GM12878 (cell line): ENCODE results near the gene OCA2. TPM values are rescaled to one million over a fixed set of nuclear protein-coding genes. Genes with fewer than 3 reads are reported as not detected.

Source experiments
- ATAC-seq: fragments of 200-7000 bp; cut with Tn5 transposase; 3 replicates; pipeline ENCODE4 v1.9.1; 2020; ENCODE audit warnings: mild to moderate bottlenecking, moderate library complexity
- BruUV-seq: library from RNA; stranded (reverse); fragments of 400-500 nt; replicated peaks from 2 replicates; lab custom pipeline; 2021; lab: Mats Ljungman, UMichigan
- CTCF ChIA-PET: fragments of 300-600 bp; sonication (Branson Sonifier 250); formaldehyde crosslinking; extraction: SDS; loops from one replicate; lab custom pipeline; 2021; ENCODE audit warnings: inconsistent platforms; lab: Yijun Ruan, JAX
- POLR2A ChIA-PET: fragments of 350-600 bp; formaldehyde crosslinking; extraction: SDS; loops from one replicate; lab custom pipeline; 2021; ENCODE audit warnings: inconsistent platforms; lab: Charles Lee
- RAD21 ChIA-PET: fragments of 300-600 bp; sonication (Branson Sonifier 250); formaldehyde crosslinking; loops from one replicate; lab custom pipeline; 2023; ENCODE audit warnings: antibody characterized with exemption; ENCODE audit not compliant: unreplicated experiment; lab: Charles Lee
- SMC1A ChIA-PET: fragments of 300-600 bp; sonication (Branson Sonifier 250); formaldehyde crosslinking; loops from one replicate; lab custom pipeline; 2023; ENCODE audit not compliant: unreplicated experiment, uncharacterized antibody; lab: Charles Lee
- DNase-seq: peaks from one replicate; pipeline ENCODE4 v3.0.0-alpha.2; 2011; ENCODE audit warnings: low read depth, low spot score
- FAIRE-seq: peaks from 3 replicates; lab custom pipeline; 2011; peaks lifted over from hg19 to GRCh38; lab: Jason Lieb, UNC
- H2AFZ ChIP-seq: 2 replicates; pipeline ENCODE4 v1.6.0; 2011; ENCODE audit warnings: low read depth, low read length, control low read depth; ENCODE audit not compliant: control insufficient read depth
- H3K27ac ChIP-seq: 2 replicates; pipeline ENCODE4 v1.5.1; 2011; ENCODE audit warnings: control low read depth; ENCODE audit not compliant: control insufficient read depth, insufficient read depth
- H3K27me3 ChIP-seq, 2 experiments: replicated peaks in 1 of 2; 2 replicates each; pipeline versions ENCODE4 v1.6.0 to v1.6.1; 2011; ENCODE audit warnings: low read length in 1 of 2; ENCODE audit not compliant: control insufficient read depth in 2 of 2, insufficient read depth in 2 of 2
- H3K36me3 ChIP-seq, 2 experiments: 2 replicates each; pipeline ENCODE4 v1.5.1; 2011; ENCODE audit warnings: low read length in 1 of 2; ENCODE audit not compliant: control insufficient read depth in 2 of 2, insufficient read depth in 2 of 2
- H3K4me1 ChIP-seq: 2 replicates; pipeline ENCODE4 v1.6.1; 2011; ENCODE audit warnings: mild to moderate bottlenecking, low read length, moderate library complexity, mixed read lengths; ENCODE audit not compliant: control insufficient read depth, insufficient read depth
- H3K4me2 ChIP-seq: 2 replicates; pipeline ENCODE4 v1.6.0; 2011; ENCODE audit warnings: control low read depth; ENCODE audit not compliant: control insufficient read depth, insufficient read depth
- H3K4me3 ChIP-seq: fragments of 200-600 bp; sonication (generic); 2 replicates; pipeline ENCODE4 v1.5.1; 2016
- H3K79me2 ChIP-seq: 2 replicates; pipeline ENCODE4 v1.6.0; 2011; ENCODE audit warnings: low read length; ENCODE audit not compliant: control insufficient read depth, insufficient read depth
- H3K9ac ChIP-seq: 2 replicates; pipeline ENCODE4 v1.8.0; 2011; ENCODE audit warnings: low read length, control low read depth, mixed read lengths; ENCODE audit not compliant: control insufficient read depth, insufficient read depth
- H3K9me3 ChIP-seq: replicated peaks from 3 replicates; pipeline ENCODE4 v1.5.1; 2011; ENCODE audit warnings: mild to moderate bottlenecking, low read length; ENCODE audit not compliant: control insufficient read depth, insufficient read depth
- H4K20me1 ChIP-seq: 2 replicates; pipeline ENCODE4 v1.6.0; 2011; ENCODE audit not compliant: control insufficient read depth, insufficient read depth
- DPF2 ChIP-seq: fragments of 450-650 bp; IDR thresholded peaks from 2 replicates; pipeline ENCODE4 v1.6.1; 2017; ENCODE audit warnings: mild to moderate bottlenecking
- GABPA ChIP-seq: IDR thresholded peaks from 2 replicates; pipeline ENCODE4 v1.6.1; 2014; ENCODE audit warnings: antibody characterized with exemption, low read depth, mild to moderate bottlenecking, inconsistent platforms
- HCFC1 ChIP-seq: fragments of 150-350 bp; IDR thresholded peaks from 2 replicates; pipeline ENCODE4 v1.6.1; 2014; ENCODE audit warnings: low read length
- HSF1 ChIP-seq: fragments of 150-350 bp; IDR thresholded peaks from 2 replicates; pipeline ENCODE4 v1.6.1; 2014; ENCODE audit warnings: mild to moderate bottlenecking, low read depth, low read length
- IKZF2 ChIP-seq, 2 experiments: fragments of 450-650 bp; IDR thresholded peaks; 2 replicates each; pipeline ENCODE4 v1.6.1; 2017; ENCODE audit warnings: mild to moderate bottlenecking in 2 of 2, moderate library complexity in 2 of 2
- IRF5 ChIP-seq: fragments of 450-650 bp; IDR thresholded peaks from 2 replicates; pipeline ENCODE4 v1.6.1; 2017; ENCODE audit warnings: borderline replicate concordance
- MEF2B ChIP-seq: fragments of 450-650 bp; IDR thresholded peaks from 2 replicates; pipeline ENCODE4 v1.6.1; 2018; ENCODE audit warnings: mild to moderate bottlenecking, moderate library complexity; ENCODE audit not compliant: partially characterized antibody, poor library complexity, severe bottlenecking
- NRF1 ChIP-seq: conservative IDR thresholded peaks from 2 replicates; pipeline ENCODE4 v1.6.1; 2011; ENCODE audit warnings: mild to moderate bottlenecking, low read depth, low read length, improper control_type of control experiment
- REST ChIP-seq: IDR thresholded peaks from 2 replicates; pipeline ENCODE4 v1.6.1; 2012; ENCODE audit warnings: mild to moderate bottlenecking, low read depth, low read length
- RFX5 ChIP-seq: IDR thresholded peaks from 2 replicates; pipeline ENCODE4 v1.6.1; 2011; ENCODE audit warnings: low read depth, low read length, improper control_type of control experiment
- SREBF2 ChIP-seq: IDR thresholded peaks from 2 replicates; pipeline ENCODE4 v1.6.1; 2012; ENCODE audit warnings: mild to moderate bottlenecking, low read length
- ZNF274 ChIP-seq: IDR thresholded peaks from one replicate; pipeline ENCODE4 v1.8.0; 2011; ENCODE audit not compliant: insufficient read length, insufficient read depth
- ZNF592 ChIP-seq: fragments of 450-650 bp; IDR thresholded peaks from 2 replicates; pipeline ENCODE4 v1.6.1; 2017; ENCODE audit warnings: mild to moderate bottlenecking, moderate library complexity
- WGBS: methylation state at CpG from one replicate; pipeline ENCODE4 v1.1.6; 2016; ENCODE audit warnings: low lambda C conversion rate; ENCODE audit not compliant: insufficient replicate concordance, insufficient coverage; ENCODE audit errors: missing lambda C conversion rate; 5-methylcytosine and 5-hydroxymethylcytosine counted together
- in situ Hi-C: fragments of 300-500 bp; cut with MboI; formaldehyde crosslinking; loops from 9 replicates; pipeline ENCODE4 v1.14.3; 2018; ENCODE audit warnings: mixed read lengths
- intact Hi-C: fragments of 100-400 bp; cut with micrococcal nuclease; formaldehyde crosslinking; loops from one replicate; pipeline ENCODE4 v1.14.2; 2022; ENCODE audit not compliant: unreplicated experiment
- polyA plus RNA-seq, 11 experiments: library from polyadenylated mRNA; depleted of rRNA in 4 of 11; unstranded in 6 of 11; stranded (reverse) in 5 of 11; fragments of >200 nt; fragmentation: Nextera tagmentation in 4 of 11; fragmentation: Illumina TruSeq in 1 of 11; extraction: Ambion mirVana in 4 of 11; extraction: Trizol in 1 of 11; gene quantifications; 1 replicate in 1 of 11; 2 replicates in 10 of 11; pipeline versions ENCODE4 v1.2.1 to v1.2.3, GENCODE V29; 2011 to 2016; ENCODE audit warnings: inconsistent platforms in 2 of 11, missing spikeins in 2 of 11, low read depth in 1 of 11
- total RNA-seq, 4 experiments: library from RNA; depleted of rRNA in 3 of 4; stranded (reverse); fragments of >200 nt in 3 of 4; fragmentation: Illumina TruSeq in 1 of 4; extraction: Trizol in 1 of 4; gene quantifications; 2 replicates each; pipeline versions ENCODE4 v1.2.1 to v1.2.3, GENCODE V29; 2013 to 2021

OCA2 gene
- total and polyA plus RNA-seq, 10 of the 15 experiments (the other 5 are each of a cell fraction or from before 2014, with no cell fraction given), result 0.04 to 1.8 TPM; not detected in 8

- no peak for FAIRE-seq
- no peak overlapping the region for H3K4me2 ChIP-seq
- TF ChIP-seq HCFC1, result no peak
- no peak for TF ChIP-seq IRF5
- TF ChIP-seq DPF2, result no peak
- TF ChIP-seq HSF1, result no peak
- TF ChIP-seq RFX5, result no peak
- no peak for TF ChIP-seq NRF1
- TF ChIP-seq GABPA, result no peak
- TF ChIP-seq REST, result no peak
- no peak for TF ChIP-seq MEF2B
- TF ChIP-seq ZNF592, result no peak
- no peak for TF ChIP-seq IKZF2 (IDR thresholded peaks at IDR 0.05)
- TF ChIP-seq SREBF2, result no peak
- TF ChIP-seq ZNF274, result no peak
These were observed 384.4 kb downstream of the OCA2 start for GRCh38 chr15:27714675-27715074.

More at GRCh38 chr15:27714675-27715074, 384.4 kb downstream of the OCA2 start:
- Histone ChIP-seq H3K9ac (no peak overlapping the region), H3K27ac (no peak overlapping the region), H2AFZ (no peak overlapping the region), H4K20me1 (no peaks in the 10 kb centered on the region), H3K27me3 (no peaks in the 10 kb centered on the region), H3K36me3 (no peaks in the 10 kb centered on the region), H3K4me1 (no peaks in the 10 kb centered on the region), H3K4me3 (no peak overlapping the region), H3K9me3 (no peaks in the 10 kb centered on the region; the same call in 2 of the 3 replicates), H3K79me2 (no peaks in the 10 kb centered on the region)
- POLR2A ChIA-PET, result no interaction called here
- CTCF ChIA-PET, result no interaction called here
- intact Hi-C loops, result no loop called here
- in situ Hi-C loops, result no loop called here
- RAD21 ChIA-PET, result no interaction called here
- ATAC-seq (no peak), DNase-seq (no peak)
- WGBS, result 46% methylated on average over 11 of the region's 11 CpGs
- SMC1A ChIA-PET, result no interaction called here
- BruUV-seq, result no TSS peak
